Activated CD4-positive, CD25-positive, alpha-beta regulatory T cell (primary cell): ENCODE results near the gene CACNA1F.
"Not testable (repeated sequence)": the region's sequence is repeated elsewhere in the genome, so short reads cannot be mapped to it uniquely, and the experiment has no call there.

Experiments
- DNase-seq, 4 experiments: peaks; one replicate each; lab custom pipeline; 2025; lab: John Stamatoyannopoulos, UW

CACNA1F gene

DNA sequence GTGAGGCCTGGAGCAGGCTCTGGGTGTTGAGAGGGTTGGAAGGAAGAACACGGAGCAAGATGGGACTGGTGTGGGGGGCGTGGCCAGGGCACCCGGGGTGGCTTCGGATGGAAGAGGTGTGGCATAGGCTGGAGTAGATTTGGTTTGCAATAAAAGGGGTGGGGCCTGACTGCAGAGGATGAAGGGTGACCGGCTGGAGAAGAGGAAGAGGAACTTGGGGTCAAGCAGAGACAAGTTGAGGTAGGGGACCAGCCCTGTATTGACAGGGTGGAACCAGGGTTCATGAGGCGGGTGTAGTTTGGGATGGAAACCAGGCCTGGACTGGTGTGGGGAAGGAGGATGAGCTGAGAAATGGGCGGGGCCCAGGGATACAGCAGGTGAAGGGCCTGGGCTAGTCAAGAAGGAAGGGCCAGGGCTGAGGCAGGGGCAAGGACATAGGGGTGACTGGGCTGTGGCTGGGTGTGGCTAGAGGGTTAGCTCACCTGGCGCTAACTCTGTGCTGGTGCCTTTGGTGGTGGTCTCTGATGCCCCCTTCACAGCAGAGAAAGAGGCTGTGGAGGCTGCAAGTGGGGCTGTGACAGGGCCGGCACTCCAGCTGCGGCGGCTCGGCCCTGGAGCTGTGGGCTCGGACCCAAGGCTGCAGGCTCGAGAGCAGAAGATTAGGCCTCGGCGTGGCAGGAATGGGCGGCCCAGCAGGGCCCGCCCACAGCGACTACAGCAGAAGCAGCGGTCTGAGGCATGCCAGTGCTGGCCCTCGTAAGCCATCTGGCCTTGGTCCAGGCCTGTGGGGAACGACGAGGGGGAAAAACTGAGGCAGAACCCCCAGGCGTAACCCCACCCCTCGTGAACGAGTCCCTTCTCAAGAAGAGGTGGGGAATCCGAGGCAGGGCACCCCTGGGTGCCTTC lies 56.5 kb downstream of the CACNA1F start:
- DNase-seq = no peak

- DNase-seq = no peak
These were observed 57.5 kb downstream of the CACNA1F start for GRCh38 chrX:49175435-49176274.

- no peak for DNase-seq
These were observed 58.4 kb downstream of the CACNA1F start for GRCh38 chrX:49174723-49175122.

GRCh38 chrX:49173544-49173943 lies 59.6 kb downstream of the CACNA1F start:
- DNase-seq = not testable (repeated sequence)

- peak; percentile 10 to 31 (median 22) for DNase-seq
These were observed 60.8 kb downstream of the CACNA1F start for GRCh38 chrX:49172280-49172780.

- peak; percentile 30 to 59 (median 37) for DNase-seq
These were observed 61.3 kb downstream of the CACNA1F start, which contains the start of gene PLP2 for GRCh38 chrX:49171752-49172279. Gene PLP2, plus strand, starts transcription at chrX:49171898. Its CDS starts 103 bp downstream, at chrX:49172001.

DNA sequence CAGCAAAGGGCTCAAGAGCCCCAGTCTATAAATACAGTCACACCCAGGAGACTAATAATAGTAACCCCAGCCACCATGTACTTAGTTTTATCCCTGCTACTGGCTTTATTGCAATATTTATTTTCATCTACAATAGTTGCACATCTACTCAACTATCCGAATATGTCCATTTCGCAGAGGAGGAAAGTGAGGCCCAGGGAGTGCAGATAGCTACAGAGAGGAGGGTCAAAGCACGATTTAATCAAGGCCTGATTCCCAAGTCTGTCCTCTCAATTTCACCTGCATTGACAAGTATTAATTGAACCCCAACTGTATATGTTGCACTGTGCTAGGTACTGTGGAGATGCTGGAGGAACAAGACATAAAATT lies 65.4 kb downstream of the CACNA1F start:
- DNase-seq = no peak

GRCh38 chrX:49166914-49167739 lies 66.0 kb downstream of the CACNA1F start:
- peak in 3 of 4 experiments; percentile 12 to 35 (median 27) for DNase-seq

DNA sequence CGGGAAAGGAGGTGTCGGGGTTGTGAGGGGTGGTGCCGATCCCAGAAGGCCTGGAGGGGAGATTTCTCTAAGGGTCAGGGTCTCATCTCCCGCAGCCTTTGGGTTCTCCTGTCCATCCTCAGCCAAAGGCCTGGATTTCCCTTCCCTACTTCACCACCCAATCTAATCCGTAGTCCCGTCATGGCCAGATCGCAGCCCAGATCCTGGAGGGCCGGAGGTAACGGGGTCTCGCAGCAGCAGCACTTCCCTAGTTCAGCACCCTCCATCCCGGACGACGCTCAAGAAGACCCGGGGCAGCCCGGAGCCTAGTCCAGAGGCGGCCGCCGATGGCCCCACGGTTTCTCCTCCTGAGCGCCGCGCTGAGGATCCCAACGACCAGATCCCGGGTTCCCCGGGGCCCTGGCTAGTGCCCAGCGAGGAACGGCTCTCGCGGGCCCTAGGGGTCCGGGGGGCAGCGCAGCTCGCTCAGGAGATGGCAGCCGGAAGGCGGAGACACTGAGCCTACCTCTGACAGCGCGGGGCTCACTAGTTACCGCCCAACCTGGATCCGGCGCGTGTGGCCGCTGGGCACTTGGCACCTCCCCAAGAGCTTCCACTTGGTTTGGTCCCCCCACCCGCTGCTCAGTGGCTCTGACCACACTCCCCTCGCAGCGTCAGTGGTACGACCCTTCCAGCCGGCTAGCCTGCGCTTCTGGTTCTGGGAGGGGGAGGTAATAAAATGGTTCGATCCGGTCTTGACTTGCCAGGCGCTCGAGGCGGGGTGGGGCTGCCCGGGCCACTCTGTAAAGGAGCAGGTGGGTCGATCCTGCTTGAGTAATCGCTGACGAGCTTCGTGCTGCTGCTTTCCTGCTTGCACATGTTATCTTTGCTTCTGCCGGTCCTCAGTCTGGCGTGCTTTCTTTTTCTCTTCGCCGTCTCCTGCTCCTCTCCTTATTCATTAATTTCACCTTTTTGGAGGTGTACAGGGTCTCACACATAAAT lies 66.9 kb downstream of the CACNA1F start:
- peak; percentile 25 to 61 (median 46) for DNase-seq

- no peak for DNase-seq
These were observed 68.4 kb downstream of the CACNA1F start for GRCh38 chrX:49164589-49165360.

DNA sequence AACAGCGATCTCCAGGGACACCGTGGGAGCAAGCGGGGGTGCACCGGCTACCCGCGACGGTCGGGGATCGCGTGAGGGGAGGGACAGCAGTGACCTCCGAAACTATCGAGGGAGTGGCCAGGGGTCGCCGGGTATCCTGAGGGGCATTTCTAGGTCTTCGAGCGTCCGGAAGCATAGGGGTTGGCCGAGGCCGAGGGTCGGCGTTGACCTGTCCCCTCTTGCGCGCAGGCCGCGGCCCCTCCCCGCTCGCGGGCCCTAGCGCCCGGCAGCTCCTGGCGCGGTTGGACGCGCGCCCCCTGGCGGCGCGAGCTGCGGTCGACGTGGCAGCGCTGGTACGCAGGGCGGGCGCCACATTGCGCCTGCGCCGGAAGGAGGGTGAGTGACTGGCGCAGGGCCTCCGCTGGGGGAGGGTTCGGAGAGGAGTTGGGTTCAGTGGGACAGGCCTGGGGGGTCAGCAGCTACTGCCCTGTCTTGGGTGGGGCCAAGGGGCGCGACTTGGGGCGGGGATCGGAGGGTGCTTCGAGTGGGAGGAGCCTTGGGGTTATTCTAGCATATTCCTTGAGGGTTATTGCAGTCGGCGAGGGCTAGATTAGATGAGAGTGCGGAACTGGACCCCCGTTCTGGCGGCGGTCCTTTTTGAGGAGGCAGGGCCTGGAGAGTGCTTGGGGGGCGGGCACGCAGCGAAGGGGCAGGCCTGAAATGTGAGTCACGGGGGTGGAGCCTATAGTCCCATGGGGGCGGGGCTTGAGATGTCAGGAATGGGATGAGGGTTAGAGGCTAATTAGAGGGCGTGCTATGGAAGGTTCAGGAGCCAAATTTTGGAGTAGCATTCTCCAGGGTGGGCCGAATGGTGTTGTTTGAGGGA lies 69.4 kb downstream of the CACNA1F start:
- DNase-seq = peak; percentile 44 to 68 (median 62)

- no peak for DNase-seq
These were observed 70.5 kb downstream of the CACNA1F start, which contains the start of gene MAGIX for GRCh38 chrX:49162620-49163019. Gene MAGIX, plus strand, starts transcription at chrX:49162758. Its CDS starts 132 bp downstream, at chrX:49162890.

DNA sequence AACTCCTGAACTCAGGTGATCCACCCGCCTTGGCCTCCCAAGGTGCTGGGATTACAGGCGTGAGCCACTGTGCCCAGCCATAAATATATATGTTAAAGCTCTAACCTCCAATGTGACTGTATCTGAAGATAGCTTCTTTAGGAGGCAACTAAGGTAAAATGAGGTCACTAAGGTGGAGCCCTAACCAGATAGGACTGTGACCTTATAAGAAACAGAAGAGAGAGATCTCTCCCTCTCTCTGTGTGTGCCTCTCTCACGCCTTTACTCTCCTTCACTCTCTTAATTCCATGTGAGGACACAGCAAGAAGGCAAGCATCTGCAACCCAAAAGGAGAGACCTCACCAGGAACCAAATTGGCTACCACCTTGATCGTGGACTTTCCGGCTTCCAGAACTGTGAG lies 71.5 kb downstream of the CACNA1F start:
- no peak for DNase-seq

DNA sequence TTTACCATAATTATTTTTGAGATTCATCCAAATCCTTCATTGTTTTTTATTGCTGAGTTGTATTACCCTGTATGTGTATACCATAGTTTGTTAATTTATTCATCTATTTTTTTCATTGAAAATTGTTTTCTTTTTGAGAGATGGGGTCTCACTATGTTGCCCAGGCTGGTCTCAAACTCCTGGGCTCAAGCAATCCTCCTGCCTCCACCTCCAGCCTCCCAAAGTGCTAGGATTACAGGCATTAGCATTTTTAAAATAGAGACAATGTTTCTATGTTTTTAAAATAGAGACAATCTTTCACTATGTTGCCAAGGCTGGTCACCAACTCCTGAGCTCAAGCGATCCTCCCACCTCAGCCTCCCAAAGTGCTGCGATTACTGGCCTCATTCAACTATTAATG lies 72.2 kb downstream of the CACNA1F start:
- no peak for DNase-seq

- no peak for DNase-seq
These were observed 75.9 kb downstream of the CACNA1F start for GRCh38 chrX:49157194-49157593.

- peak; percentile 50 to 75 (median 70) for DNase-seq
These were observed 77.0 kb downstream of the CACNA1F start for GRCh38 chrX:49155900-49156837.
